KBM-7 (cell line): ENCODE results near the gene LKAAEAR1.

Source experiments
- DNase-seq: peaks from one replicate; pipeline ENCODE4 v3.0.0-alpha.2; 2015
- in situ Hi-C: fragments of 300-500 bp; cut with MboI; formaldehyde crosslinking; loops from 2 replicates; pipeline ENCODE4 v1.14.3; 2020; ENCODE audit warnings: low sequenced_read_pairs, low pct_unique_long_range_greater_than_20kb, mixed read lengths

LKAAEAR1 gene

DNA sequence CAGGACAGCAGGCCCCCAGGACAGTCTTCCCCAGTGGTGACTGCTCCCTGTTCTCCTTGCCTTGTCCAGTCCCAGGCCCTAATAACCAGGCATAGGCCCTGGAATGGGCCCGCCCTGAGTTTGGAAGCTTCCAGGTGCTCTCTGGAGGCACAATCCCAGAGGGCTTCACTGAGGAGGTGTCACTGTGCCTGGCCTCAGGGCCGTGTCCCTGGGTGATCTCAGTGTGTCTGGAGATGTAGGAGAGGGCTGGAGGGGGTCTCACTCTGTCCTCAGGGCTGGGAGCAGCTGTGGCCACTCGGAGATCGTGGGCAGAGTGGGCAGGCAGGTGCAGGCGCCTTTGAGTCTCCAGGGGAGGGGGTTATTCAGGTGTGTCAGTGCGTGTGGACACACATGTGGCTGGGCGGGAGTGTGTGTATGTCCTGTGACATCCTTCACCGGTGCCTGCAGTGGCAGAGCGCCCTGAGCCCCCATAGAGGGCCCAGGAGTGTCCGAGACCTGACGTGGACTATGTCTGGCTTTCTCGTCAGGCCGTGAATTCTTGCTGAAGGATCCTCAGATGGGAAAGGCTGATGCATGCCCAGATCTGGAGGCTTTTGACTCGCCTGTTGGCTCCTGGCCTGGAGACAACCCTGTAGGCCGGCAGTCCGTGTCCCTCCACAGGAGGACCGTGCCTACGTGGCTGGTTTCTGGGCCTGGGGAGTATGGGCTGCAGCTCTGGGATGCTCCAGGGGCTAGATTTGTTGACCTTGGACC is 28.7 kb upstream of the LKAAEAR1 start:
- DNase-seq, result no peak
- in situ Hi-C loops, result no loop called here

DNA sequence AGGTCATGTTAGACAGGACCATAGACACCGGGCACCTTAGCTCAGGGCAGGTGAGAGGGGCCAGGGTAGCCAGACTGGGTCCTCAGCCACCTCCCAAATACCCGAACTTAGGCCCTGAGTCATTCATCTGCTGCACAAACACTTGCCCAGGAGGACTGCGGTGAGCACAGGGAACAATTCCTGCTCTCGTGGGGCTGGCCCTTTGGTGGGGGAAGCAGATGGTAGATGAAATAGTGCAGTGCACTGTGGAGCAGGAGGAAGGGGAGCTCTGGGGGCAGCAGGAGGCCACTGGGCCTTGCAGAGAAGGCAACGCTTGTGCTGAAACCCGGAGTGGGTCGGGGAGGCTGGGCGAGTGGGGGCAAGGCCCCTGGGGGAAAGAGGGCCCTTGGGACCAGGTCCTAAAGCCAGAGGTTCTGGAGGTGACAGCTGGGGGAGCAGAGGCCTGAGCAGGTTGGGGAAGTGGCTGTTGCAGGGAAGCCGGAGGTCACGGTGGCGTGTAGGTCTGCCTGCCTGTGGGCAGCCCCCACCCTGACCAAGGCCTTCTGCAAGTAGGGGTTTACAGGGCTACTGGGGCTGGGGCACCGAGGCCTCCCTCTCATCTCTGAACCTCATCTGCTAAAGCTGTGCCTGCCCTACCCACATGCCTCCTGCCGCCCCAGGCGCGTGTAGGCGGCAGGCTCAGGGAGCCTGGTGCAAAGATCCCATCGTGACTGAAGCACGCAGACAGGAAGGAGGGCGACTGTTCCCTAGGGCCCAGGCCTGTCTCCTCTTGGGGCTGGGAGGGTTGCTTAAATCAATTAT is 27.8 kb upstream of the LKAAEAR1 start:
- peak; percentile 37 for DNase-seq
- in situ Hi-C loops, result no loop called here

DNA sequence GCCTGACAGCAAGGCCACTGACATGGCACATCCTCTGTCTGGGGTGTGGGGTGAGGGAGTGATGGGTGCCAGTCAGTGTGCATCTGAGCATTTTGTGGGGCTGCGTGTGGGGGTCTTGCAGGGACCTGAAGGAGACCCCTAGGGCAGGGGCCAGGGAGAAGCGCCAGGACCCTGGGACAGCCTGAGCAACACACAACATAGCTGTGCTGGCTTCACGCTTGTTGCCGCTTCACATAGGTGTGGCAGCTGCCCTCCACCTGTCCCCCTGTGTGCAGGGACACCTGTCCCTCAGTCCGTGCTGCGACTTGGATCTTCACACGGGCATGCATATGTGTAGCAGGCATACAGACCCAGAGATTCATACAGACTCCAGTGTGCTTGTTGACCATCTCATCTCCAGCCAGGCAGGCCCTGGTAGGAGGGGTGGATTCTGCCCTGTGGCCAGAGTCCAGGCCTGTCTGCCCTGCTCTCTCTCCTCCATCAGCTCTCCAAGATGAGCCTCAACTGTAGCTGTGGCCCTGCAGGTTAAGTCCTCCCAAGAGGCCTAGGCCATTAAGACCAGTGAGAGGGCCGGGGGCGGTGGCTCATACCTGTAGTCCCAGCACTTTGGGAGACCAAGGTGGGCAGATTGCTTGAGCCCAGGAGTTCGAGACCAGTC is 26.3 kb upstream of the LKAAEAR1 start:
- DNase-seq, result no peak
- in situ Hi-C loops, result no loop called here

DNA sequence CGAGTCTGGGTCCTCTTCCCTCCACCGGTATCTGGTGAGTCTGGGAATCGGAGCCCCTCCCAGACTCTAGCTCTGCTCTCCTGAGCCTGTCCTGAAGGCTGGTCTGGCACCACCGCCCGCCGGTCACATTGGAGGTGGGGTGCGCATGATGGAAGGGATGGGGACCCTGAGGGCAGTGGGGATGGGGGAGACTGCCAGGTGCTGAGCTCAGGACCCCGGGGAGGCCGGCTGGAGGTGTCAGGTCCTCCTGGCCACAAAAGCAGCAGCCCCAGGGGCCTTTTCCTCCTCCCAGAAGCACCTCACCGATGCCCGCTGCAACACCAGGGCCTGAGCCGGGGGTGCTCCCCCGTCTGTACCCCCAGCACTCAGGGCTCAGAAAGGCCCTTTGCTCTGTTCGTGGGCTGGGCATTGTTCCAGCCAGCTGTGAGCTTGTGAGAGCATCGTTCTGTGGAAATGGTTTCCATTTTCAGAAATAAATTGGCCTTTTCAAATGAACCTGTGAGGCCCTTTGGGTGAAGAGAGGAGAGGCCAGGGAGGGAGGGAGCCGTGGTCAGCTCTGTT is 25.7 kb upstream of the LKAAEAR1 start:
- no peak for DNase-seq
- in situ Hi-C loops, result no loop called here

DNA sequence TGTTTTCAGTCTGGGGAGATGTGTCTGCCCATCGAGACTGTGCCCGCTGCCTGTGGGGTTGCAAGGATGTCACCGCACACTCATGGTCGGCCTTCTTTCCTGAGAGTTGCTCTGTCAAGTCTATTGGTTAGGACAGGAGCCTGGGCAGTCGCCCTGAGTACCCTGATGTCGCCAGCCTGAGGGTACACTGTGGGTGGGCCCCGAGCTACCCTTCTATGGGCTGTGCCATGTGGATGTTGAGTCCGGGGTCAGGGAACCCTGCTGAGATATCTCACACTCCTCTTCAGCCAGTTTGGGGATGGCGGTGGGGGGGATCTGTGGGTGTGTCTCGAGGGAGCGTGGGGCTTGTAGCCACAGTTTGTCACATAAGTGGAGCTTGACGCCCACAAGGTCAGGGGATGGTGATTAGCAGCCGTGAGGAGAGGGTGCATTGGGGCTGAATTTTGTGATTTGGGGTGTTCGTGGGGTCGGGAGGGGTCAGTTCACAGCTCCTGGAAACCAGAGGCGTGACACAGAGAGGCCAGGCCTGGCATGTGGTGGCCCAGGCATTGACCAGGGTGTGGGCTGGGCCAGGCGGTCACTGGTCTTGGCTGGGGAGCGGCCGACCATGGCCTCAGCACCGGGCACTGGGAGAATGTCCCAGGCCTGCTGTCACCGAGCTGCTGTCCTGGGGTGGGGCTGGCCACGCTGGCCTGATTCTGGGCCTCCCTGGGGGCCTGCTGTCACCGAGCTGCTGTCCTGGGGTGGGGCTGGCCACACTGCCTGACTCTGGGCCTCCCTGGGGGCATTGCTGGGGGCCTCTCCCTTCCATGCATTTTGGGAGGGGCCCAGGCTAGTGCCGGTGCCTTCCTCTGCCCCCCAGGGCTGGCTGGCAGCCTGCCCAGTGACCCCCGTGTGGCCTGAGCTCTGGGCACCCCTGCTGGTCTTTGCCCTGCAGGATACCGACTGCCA is 24.8 kb upstream of the LKAAEAR1 start:
- in situ Hi-C loops, result no loop called here
- DNase-seq, result no peak

DNA sequence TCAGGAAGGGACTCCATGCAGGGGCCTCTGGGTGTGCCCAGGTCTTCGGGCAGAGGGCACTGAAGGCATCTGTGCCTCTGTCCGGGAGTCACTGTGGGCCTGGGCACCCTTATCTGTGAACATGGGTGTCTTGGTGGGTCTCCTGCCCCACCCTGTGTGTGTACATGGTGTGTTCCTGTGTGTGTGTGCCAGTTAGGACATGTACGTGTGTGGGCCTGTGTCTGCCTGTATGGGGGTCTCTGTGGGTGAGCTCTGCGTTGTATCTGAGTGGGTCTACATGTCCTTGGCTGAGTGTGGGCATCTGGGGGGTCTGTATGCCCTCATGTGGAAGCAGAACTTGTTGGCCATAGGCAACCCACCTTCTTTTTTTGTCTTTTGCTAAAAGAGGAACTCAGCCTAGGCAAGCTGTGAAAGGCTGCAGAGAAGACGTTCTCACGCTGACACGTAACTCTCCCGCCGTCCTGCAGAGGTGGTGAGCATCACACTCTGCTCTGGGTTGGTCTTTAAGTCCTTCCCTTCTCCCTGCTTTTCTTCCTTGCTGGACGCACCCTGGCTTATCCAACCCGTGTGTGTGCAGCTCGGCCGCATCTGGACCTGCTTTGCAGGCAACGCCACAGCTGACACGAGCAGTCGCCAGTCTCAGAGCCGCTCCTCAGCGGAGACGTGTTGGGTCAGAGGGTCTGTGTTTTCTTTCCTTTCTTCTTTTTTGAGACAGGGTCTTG is 23.7 kb upstream of the LKAAEAR1 start:
- in situ Hi-C loops, result no loop called here
- DNase-seq, result peak; percentile 77

DNA sequence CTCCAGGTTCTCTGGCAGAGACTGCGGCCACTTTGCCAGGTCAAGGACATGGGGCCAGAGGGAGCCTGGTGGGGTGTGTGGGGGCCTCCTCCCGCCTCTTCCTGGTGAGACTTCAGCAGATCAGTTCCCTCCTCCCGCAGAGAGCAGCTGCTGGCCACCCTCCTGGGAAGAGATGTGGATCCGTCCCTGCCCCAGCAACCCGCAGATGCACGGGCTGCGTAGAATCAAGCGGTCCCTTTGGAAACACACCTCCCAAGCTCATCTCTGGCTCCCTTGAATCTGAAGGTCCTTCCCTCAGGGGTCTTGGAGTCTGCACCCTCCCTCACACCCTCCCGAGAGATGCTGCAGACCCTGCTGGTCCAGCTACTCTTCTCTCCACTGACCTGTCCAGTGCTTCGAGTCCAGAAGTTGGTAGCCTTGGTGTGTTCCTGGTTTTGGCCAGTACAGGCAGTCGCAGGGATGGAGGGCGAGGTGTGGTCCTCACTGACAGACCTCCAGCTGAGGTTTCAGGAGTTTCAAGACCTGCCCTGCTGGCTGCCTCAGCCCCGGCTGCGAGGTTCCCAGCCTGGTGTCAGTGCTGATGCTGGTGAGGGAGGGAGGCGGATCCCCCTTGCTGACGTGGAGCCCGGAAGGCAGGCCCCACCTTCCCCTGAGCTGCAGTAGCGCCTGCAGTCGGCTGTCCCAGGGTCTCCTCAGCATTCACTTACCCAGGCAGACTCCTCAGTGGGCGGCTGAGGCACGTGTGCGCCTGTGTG is 23.0 kb upstream of the LKAAEAR1 start, which contains the start of gene NPBWR2:
NPBWR2 (minus strand) TSS at position 585 of the 755 bp plus-strand sequence. CDS start 734 bp downstream, outside the sequence.
- DNase-seq, result no peak
- in situ Hi-C loops, result no loop called here

DNA sequence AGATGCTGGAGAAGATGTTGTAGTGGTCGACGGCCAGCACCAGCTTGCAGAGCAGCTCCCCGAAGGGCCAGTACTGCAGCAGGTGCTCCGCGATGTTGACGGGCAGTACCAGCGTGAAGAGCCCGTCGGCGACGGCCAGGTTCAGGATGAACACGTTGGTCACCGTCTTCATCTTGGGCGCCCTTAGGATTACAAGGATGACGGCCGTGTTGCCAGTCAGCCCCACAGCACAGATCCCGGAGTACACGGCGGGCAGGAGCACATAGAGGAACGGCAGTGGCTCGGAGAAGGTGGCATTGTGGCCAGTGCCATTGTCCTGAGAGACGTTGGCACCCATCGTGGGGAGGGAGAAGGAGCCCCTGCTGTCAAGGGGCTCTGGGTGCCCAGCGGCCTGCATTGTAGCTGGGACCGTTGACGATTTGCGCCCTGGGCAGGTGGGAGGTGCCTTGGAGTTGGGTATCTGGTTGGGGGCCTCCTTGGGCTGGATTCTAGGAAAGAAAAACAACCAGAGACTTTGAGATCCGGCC is 22.3 kb upstream of the LKAAEAR1 start:
- in situ Hi-C loops, result no loop called here
- DNase-seq, result no peak

DNA sequence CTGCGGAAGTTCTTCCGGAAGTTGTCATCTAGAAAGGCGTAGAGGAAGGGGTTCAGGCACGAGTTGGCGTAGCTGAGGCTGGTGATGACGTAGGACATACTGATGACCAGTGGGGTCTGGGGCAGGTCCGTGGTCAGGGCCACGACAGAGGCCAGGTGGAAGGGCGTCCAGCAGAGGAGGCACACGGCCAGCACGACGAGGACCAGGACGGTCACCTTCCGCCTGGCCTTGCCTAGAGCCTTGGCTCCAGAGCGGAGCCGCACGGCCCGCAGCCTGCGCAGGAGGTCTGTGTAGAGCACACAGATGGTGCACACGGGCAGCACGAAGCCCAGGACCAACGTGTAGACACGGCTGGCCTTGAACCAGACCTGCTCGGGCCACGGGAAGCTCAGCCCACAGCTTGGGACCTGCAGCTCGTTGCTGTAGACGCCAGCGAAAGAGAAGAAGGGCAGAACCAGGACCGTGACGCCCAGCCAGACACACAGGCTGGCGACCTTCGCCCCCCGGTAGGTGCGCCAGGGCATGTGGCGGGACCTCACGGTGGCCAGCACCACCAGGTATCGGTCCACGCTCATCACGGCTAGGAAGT is 21.7 kb upstream of the LKAAEAR1 start:
- no peak for DNase-seq
- in situ Hi-C loops, result no loop called here

DNA sequence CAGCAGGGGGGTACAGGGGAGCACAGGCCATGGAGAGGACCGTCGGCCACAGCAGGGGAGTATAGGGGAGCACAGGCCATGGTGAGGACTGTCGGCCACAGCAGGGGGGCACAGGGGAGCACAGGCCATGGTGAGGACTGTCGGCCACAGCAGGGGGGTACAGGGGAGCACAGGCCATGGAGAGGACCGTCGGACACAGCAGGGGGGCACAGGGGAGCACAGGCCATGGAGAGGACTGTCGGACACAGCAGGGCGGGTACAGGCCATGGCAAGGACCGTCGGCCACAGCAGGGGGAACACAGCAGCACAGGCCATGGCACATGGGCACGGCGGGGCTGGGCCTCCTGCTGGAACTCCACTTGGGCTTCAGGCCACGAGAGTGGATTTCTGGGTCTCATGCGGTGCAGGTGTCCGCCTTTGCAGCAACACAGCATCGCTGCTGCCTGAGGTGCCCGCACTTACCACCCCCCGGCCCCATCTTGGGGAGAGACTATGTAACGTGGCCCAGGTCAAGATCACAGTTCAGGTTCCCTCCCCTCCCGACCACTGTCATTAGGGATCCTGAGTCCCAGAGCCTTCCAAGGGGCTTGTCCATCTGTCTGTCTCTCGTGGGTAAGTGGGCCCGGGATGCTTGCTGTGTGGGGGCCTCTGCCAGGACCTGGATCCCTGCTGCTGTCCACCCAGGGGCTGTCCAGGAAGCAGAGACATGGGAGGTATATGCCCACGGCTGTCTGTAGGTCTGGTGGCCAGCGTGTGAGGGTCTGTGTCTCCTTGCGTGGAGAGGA is 20.7 kb upstream of the LKAAEAR1 start:
- no peak for DNase-seq
- in situ Hi-C loops, result no loop called here

DNA sequence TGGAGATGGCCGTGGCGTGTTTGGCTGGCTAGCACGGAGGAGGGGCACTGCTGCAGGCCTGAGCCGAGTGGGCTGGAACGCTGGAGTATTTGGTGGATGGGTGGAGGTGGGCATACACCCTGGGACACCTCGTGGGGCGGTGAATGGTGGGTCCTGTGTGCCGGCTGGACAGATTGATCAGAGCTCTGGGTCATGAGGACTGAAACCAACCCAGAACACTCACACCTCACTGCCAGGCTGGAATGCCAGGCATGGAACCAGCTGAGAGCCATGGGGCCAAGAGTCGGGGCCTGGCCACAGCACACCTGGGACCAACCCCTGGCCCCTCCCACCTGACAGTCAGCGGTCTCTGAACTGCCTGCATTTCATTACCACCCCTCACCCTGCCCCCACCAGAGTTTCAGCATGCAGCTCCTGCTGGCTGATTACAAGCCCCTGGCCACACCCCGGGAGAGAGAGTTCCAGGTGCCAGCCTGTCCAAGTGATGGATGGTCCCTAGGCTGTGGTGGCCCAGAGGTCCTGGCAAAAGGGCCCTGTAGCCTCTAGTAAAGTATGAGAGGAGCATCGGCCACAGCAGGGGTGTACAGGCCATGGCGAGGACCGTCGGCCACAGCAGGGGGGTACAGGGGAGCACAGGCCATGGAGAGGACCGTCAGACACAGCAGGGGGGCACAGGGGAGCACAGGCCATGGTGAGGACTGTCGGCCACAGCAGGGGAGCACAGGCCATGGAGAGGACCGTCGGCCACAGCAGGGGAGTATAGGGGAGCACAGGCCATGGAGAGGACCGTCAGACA is 19.9 kb upstream of the LKAAEAR1 start:
- in situ Hi-C loops, result no loop called here
- DNase-seq, result no peak

DNA sequence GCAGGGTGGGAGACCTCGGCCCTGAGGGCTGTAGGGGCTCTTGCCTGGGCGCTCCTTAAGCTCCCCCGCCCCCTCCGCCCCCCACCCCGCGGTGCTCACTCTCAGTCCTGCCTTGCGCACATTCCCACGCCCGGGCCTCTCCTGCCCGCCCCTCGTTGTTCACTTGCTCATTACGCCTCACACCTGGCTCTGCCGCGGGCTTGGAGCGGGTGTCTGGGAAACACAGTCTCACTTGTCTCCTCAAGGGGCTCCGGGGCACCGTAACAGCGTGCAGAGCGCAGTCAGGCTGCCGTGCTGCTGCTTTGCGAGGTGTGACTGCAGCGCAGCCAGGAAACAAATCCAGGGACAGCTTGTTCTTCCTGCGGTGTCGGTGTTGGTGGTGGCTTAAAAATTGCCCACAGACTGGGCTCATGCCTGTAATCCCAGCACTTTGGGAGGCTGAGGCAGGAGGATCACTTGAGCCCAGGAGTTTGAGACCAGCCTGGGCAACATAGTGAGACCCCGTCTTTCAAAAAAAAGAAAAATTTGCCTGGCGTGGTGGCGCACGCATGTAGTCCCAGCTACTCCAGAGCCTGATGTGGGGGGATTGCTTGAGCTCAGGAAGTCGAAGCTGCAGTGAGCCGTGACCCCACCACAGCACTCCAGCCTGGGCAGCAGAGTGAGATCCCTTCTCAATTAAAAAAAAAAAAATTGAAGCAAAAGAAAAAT is 18.6 kb upstream of the LKAAEAR1 start:
- peak; percentile 41 for DNase-seq
- in situ Hi-C loops, result no loop called here

DNA sequence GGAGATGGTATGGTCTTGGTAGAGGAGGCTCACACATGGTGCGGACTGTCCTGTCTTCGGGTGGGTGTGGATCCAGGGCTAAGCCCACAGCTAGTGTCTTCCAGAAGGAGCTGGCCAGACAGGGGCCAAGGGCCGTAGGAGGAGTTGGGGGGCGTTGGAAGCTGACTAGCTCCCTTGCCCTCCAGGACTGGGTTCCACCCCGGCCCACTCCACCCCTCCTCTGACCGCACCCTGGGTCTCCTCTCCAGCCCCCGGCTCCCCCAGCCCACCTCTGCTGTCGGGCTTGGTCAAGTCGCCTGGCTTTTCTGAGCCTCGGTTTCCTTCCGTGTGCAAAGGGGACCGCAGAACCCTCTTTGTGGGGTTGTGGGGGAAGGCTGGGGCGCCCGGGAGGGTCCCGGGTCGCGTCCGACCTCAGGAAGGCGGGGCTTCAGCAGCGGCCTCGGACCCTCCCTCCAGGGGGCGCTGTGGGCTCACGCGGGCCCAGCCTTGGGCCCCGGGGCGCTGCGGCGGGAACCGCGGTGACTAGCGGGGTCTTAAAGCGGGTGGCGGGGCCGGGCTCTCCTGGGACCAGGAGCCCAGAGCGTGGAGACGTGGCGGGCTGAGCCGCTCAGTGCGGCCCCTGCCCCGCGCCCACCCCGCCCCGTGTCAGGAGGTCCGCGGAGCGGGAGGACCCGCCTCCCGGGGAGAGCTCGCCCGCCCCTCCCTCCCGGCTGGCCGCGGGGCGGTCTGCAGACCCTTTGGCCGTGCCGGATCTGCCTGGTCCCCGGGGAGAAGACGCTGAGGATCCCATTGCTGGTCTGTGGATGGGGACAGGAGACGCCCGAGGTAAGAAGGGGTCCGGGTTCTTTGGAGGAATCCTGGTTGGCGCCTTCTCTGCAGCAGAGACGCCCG is 17.8 kb upstream of the LKAAEAR1 start:
- in situ Hi-C loops, result no loop called here
- DNase-seq, result peak; percentile 71
